ENCODE results near the gene ARHGAP27.
A peak's percentile ranks its signal among the peaks of the same experiment; 100 is the strongest.

Gene ARHGAP27

DNA sequence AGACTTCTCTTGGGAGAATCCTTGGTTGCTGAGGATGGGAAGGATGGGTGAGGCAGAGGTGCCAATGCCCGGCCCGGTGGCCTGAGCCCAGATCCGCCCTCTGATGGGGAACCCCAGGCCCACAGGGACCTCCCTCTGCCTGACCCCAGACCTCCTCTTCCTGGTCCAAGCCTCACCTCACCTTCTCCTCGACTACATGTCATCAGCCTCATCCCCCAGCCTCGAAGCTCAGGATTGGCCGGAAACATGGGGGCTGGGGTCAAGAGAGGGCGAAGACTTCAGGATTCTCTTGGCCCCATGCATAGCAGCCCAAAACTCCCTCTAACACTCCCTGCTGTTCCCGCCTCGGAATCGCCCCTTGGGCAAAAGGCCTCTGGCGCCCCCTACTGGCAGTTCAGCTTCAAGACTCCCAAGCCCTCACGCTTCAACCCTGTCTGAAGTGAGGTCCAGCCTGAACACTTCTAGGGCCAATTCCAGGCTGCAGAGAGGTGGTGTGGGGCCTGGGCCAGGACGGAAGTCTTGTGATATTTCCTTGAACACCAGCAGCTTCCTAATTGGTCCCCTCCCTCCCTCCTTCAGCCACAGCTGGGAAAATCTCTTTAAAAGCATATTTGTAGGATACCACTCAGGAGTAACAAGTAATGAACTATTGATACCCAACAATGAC is 47.2 kb downstream of the ARHGAP27 start:
- DNase-seq (ENCODE audit: low read depth): peak; percentile 85

DNA sequence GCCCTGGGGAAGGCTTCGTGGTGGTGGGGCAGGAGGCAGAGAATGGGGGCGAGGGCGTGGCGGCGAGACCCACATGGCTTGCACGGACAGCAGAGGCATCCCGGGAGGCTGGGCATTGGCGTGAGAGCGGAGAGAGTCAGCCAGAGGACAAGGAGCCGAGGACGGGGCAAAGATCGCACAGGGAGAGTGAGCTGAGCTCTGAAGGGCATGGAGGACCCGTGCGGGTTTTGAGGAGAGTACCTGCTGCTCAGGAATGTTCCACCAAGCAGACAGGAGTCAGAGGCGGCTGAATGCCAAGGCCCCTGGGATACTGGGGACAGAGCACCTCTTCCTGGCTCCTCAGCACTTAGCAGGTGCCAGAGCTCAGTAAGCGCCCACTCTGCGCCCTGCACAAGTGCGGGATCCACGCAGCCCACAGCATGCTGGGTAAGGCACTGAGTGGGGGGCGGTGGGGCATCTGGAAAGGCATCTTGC is 47.8 kb downstream of the ARHGAP27 start:
- DNase-seq (ENCODE audit: low read depth): no peak

DNA sequence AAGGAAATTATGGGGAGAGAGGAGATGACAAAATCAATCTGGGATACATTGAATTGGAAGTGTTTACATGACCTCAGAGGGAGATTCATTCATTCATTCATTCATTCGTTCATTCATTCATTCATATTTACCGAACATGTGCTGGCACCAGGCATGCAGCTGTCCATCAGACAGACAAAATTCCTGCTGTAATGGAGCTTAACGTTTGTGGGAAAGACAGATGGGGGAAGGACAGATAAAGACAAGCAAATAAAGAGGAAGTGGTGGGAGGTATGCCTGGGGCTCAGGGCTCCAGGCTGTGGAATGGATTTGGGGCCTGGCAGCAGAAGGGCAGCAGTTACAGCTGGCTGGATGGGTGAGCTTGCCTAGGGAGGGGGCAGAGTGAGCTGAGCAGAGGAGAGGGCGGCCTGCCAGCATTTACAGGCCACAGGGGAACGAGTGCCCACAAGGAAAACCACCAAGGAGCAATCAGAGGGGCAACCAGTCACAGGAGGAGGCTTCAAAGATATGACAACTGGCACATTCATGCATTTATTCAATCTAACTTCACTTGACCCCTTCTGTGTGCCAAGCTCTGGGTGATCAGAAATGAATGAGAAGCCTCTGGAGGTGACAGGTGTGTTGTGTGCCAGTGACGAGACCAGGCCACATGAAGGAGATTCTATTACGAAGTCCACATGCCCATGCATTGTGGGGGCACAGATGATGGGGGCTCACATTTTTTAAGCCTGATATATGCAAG is 48.5 kb downstream of the ARHGAP27 start:
- DNase-seq (ENCODE audit: low read depth): no peak

DNA sequence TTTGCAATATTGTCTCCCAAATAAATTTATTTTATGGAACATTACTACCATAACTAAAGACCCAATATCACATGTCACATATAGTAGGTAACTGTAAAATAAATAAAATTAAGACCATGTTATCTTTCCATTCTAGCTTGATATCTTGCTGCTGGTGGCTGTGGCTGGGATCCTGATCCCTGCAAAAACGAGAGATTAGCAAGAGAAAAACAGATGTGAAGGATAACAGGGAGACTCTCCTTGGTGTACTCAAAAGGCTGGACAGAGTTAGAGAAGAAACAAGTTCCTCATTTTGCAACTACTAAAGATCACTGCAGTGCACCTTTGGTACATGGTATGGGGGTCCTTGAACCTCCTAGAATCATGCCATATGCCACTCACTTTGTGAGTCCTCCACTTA is 49.7 kb downstream of the ARHGAP27 start:
- no peak for DNase-seq (ENCODE audit: low read depth)

DNA sequence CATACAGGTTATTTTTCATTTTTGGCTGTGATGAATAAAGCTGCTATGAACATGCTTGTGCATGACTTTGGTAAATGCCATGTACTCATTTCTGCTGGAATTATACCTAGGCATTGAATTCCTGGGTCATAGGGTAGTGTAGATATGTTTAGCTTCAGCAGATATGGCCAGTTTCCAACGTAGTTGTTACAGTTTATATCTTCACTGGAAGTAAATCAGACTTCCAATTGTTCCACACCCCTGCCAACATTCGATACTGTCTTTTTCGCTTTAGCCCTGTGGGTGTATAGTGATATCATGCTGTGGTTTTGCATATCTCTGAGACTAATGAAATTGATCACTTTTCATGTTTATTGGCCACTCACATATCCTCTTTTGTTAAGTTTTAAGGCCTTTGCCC is 50.4 kb downstream of the ARHGAP27 start:
- DNase-seq (ENCODE audit: low read depth): no peak

DNA sequence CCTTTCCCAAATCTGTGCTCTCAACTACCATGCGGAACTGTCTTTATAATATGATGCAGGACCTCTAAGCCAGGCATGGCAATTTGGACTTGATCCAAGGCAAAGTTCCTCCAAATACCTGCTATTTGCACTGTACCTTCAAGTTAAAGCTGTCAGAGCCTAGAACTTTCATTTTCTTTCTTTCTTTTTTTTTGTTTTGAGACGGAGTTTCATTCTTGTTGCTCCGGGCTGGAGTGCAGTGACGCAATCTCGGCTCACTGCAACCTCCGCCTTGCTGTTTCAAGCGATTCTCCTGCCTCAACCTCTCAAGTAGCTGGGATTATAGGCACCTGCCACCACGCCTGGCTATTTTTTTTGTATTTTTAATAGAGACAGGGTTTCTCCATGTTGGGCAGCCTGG is 51.7 kb downstream of the ARHGAP27 start:
- DNase-seq (ENCODE audit: low read depth): no peak

DNA sequence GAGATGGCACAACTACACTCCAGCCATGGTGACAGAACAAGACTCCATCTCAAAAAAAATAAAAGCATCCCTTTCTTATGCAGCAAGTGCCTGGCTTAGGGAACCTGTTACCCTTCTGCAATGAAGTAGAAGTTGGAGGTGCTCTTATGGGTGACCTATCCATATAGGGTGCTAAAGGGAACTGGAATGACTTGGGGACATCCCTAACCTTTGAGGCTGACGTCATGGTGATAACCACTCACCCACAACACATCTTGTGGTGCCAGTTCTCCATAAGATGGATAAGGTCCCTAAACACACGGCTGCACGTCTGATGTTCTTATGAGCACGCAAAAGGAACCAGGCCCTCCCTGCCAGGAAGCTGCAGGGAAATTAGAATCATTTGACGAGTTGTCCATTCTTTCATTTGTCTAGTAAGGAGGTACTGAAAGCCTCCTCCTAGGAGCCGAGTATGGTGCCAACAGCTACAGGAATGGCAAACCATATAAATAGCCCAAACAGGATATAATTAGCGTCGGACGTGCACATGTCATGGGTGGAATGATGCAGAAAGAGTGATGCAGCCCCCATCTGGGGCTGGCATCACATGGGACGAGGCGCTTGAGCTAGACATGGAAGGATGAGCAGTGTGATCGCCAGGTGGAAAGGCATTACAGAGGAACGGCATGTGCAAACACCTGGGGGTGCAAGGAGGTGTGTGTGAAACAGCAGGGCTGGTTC is 52.5 kb downstream of the ARHGAP27 start:
- DNase-seq (ENCODE audit: low read depth): no peak

DNA sequence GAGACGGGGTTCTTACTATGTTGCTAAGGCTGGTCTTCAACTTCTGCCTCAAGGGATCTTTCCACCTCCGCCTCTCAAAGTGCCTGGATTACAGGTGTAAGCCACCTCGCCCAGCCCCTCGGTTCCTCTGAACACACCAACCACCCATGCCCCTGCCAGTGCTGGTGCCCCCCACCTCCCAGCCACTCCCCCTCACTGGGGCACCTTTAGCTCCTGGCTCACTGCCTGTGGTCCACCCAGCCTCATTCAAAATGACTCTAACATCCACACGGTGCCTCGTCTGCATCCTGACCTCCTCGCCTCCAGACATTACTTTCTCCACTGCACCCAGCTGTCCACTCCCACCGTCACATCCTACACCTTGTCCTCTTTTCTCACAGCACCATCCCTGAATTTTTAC is 55.3 kb downstream of the ARHGAP27 start:
- no peak for DNase-seq (ENCODE audit: low read depth)

DNA sequence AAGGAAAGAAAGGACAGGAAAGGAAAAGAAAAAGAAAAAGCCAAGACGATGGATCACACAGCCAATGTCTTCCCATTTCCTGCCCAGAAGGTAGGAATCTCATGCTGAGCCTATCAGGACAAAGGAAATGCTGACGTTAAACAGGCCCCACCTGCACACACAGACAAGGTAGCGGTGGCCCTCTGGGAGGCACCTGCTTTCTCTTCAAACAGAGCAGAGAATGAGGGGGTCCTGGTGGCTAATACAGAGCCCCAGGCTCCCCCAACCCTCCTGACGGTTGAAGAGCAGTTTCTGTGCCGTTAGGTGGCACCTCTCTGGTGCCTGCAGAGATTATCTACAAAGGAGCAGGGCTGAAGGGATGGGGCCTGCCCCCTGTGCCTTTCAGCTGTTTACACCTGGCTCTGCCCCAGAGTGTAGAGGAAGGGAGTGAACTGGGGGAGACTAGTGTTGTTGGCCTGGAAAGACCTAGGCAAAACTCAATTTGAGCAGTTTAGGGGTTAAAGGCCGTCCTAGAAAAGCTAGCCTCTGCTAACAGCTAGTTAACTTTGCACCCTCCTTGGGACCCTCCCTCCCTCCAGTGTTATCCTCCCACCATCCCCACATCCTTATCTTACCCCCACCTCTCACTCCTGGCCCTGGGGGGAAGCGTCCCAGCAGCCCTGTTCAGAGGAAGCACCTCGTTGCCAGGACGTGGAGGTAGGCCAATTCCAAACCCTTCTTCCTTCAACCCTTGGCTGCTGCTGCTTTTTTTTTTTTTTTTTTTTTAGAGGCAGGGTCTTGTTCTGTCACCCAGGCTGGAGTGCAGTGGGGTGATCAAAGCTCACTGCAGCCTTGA is 56.3 kb downstream of the ARHGAP27 start:
- no peak for DNase-seq (ENCODE audit: low read depth)

DNA sequence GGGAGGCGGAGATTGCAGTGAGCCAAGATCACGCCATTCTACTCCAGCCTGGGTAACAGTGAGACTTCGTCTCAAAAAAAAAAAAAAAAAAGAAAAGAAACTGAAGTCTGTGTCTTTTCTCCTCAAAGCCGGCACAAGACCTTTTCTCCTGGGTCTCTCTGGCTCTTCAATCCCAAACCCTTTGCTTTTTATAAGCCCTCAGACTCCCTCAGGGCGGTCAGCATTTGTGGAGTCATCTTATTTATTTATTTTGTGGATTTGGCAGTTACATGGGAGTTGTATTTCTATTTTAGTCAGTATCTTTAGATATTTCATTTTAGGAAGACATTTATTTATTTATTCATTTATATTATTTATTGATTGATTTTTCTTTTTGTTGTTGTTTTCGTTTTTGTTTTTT is 58.2 kb downstream of the ARHGAP27 start:
- DNase-seq (ENCODE audit: low read depth): no peak

DNA sequence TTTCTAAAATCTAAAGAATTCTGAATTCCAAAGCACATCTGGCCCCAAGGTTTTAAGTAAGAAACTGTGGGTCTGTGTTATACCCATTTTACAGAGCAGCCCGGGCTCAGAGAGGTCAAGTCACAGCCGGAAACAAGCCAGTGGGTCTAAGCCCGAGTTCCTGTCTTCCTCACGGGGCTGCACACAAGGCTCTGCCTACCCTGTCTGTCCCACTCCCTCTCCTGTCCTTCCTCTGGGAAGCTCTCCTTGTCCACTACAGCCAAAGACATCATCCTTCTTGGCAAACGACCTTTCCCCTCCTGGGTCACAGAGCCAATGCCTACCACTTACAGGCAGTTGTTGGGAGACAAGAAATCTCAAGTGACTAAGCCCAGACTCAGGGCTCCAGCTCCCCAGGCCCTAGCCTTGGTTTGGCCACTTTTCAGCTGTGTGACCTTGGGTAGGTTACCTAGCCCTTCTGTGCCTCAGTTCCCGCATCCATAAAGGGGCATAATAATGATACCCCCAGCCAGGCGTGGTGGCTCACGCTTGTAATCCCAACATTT is 60.3 kb downstream of the ARHGAP27 start:
- no peak for DNase-seq (ENCODE audit: low read depth)

DNA sequence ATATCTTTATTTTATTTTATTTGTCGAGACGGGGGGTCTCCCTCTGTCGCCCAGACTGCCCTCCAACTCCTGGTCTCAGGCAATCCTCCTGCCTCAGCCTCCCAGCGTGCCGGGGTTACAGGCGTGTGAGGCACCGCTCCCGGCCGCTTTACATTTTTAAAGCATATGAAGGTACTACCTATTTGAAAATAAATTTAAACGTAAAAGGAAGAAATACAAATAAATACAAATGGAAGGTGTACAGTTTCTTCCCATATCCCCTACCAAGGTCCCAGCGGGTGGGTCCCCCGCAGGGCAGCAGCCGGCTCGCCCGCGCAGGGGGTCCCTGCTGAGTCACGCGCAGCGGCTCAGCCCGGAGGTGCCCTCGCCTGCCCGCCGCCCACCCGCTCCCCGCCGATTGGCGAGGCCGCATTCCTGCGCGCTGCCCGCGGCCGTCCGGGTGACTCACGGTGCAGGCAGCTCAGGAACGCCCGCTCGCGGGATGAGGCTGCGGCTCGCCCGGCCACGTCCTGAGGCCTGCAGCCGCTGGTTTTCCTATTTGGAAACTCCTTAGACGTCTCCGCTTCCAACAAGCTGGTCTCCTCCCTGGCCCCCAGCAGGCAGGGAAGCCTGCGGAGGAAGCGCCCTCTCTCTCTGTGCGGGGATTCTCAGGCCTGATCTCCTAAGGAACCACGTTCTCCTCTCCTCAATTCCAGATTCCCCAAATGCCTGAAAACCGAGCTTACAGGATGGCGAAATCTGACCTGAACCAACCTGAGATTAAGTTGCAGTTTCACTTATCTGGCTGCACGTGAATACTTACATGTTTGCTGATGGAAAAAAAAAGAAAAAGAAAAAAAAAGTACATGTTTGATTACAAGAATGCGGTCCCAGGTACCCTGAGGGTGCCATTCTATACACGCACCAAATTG is 61.0 kb downstream of the ARHGAP27 start:
- DNase-seq (ENCODE audit: low read depth): peak; percentile 28

DNA sequence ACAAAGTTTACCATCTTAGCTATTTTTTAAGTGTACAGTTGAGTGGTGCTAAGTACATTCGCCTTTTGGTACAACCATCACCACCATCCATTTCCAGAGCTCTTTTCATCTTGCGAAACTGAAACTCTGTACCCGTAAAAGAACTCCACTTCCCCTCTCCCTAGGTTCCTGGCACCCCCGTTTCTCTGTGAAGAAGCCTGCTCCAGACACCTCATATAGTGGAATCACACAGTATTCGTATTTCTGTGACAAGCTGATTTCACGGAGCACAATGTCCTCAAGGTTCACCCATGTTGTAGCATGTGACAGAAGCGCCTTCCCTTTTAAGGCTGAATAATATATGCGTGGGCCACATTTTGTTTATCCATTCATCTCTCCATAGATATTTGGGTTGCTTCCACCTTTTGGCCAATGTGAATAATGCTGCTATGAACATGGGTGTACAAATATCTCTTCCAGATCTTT is 61.7 kb downstream of the ARHGAP27 start:
- DNase-seq (ENCODE audit: low read depth): no peak

DNA sequence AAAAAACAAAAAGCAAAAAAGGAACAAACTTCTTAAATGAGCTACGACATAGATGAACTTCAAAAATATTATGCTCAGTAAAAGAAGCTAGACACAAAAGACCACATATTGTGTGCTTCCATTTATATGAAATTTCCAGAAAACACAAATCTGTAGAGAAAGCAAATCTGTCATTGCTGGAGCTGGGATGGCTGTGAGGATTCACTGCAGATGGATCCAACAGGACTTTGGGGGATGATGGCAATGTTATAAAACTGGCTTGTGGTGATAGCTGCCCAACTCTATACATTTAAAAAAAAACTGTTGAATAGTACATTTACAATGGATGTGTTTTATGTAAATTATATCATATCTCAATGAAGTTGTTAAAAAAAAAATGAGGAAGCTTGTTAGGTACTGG is 63.2 kb downstream of the ARHGAP27 start:
- DNase-seq (ENCODE audit: low read depth): no peak

DNA sequence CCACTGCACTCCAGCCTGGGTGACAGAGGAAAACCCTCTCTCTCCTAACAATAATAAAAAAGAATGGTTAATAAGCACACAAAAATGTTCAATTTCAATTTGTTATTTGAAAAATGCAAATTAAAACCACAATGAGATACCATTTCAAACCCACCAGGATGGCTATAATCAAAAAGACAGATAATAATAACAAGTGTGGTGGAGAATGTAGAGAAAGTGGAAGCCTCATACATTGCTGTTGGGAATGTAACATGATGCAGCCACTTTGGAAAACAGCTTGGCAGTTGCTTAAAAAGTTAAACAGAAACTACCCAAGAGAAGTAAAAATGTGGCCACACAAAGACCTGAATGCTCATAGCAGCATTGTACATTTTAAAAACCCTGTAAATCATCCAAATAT is 64.0 kb downstream of the ARHGAP27 start:
- DNase-seq (ENCODE audit: low read depth): no peak

DNA sequence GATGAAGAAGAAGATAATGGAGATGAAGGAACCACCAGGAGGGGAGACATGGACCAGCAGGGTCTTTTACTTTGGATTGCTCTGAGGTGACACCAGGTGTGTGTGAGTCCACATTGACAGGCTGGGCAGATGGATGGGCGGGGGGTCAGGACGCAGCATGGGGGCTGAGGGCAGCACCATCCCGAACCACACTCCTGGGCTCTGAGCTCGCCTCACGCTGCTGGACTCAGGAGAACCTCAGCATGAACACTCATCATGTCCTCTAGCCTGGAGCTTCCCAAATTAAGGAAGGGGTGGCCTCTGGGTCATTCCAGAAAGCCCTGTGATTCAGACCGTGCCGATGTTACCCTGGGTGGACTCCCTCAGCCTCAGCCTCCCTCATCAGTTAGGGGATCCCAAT is 65.5 kb downstream of the ARHGAP27 start:
- no peak for DNase-seq (ENCODE audit: low read depth)

DNA sequence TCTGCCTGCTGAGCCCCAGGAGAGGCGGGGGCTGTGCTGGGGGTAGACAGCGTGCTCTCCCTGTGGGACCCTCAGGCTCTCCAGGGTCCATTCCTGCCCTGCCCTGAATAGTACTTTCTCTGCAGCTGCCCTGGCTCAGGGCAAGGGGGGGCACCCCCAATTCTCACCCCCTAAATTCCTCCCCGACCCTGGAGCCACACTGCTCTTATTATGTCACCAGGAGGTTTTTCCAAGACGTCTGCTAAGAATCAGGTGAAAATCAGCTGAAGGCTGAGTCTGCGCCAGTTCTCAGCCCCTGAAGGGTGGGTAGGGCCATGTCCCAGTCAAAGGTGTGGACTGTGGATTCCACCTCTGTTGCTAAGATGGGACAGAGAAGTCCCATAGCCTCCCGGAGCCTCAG is 66.0 kb downstream of the ARHGAP27 start:
- DNase-seq (ENCODE audit: low read depth): no peak

DNA sequence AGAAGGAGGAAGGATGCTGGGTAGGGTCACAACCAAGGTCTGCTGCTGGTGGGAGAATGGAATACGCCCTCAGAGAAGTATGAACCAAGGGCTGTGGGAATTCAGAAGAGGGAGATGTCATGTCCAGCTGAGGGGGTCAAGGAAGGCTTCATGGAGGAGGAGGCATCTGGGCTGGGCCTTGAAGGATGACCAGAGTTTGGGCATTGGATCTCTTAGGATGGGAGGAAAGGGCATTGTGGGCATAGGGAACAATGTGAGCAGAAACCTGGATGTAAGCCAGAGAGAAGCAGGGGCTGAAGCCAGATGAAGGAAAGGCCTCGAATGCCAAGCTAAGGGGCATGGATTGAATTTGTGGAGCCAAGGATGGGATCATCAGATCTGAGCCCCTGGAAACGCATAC is 66.6 kb downstream of the ARHGAP27 start:
- DNase-seq (ENCODE audit: low read depth): no peak

DNA sequence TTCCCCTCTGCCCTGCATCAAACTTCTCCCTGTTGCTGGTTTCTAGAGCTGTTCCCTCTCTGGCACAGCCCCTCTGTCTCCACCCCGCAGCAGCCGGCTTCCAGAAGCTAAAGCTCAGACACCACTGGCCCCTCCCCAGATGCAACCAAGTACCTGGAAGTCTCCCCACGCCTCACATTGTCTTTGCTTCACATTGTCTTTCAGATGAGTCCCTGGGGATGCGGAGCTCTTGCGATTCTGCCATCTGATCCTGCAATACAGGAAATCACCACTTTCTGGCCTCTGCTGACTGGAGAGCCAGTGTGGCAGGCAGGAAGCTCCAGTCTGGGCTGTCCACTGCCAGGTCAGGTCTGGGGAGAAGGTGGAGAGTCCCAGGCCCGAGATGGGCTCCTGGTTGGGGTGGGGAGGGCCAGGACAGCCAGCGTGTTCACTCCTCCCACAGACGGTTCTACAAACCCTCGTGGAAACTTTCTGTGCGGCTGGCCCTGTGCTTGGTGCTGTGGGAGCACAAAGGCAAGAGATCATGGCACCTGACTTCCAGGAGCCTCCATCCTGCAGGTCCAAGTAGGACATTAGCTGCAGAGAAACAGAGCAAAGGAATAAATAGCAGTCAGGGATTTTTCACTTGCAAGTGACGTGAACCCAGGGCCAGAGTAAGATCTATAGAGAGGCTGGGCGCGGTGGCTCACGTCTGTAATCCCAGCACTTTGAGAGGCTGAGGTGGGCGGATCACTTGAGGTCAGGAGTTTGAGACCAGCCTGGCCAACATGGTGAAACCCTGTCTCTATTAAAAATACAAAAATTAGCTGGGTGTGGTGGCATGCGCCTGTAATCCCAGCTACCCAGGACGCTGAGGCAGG is 67.9 kb downstream of the ARHGAP27 start:
- DNase-seq (ENCODE audit: low read depth): no peak

DNA sequence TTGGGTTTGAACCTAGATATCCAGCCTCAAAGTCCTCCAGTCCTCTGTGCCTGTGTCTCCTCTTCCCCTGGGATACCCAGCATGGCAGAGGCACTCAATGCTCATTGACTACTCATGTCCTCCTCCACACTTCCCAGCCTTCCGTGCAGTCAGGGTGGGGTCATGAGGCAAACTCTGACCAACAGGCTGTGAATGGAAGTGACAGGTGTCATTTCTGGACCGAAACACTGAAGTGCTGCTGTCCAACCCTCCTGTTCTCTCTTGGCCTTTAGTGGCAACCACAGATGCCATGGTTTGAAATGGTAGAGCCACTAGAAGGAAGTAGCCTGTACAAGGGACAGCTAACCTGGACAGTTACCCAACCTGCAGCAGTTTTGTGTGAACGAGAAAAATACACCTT is 69.2 kb downstream of the ARHGAP27 start:
- DNase-seq (ENCODE audit: low read depth): no peak

Data from activated T-helper 9 cell treated with anti-CD3 and anti-CD28 coated beads, Interleukin-2, amount 50 U/mL, for 16 hours (primary cell).